K562 (cell line): Measurements from ENCODE around the gene TCEA3. TPM values are rescaled to one million over a fixed set of nuclear protein-coding genes. Genes with fewer than 3 reads are reported as not detected.

Experiments
- CBX2 ChIP-seq: fragments of 200-600 bp; sonication (generic); IDR thresholded peaks from one replicate; pipeline ENCODE4 v1.6.1; 2012; ENCODE audit warnings: mild to moderate bottlenecking, low read length, inconsistent platforms; ENCODE audit not compliant: insufficient read depth, poor library complexity, severe bottlenecking
- CCAR2 ChIP-seq: fragments of 200-400 bp; formaldehyde crosslinking; IDR thresholded peaks from 2 replicates; pipeline ENCODE4 v1.6.1; 2017; ENCODE audit warnings: mild to moderate bottlenecking, low read depth, low read length
- CHD2 ChIP-seq: IDR thresholded peaks from 2 replicates; pipeline ENCODE4 v1.6.1; 2011; ENCODE audit warnings: low read depth, low read length
- ELK1 ChIP-seq: sonication (generic); formaldehyde crosslinking; IDR thresholded peaks from 2 replicates; pipeline ENCODE4 v1.8.1; 2022; ENCODE audit warnings: missing genetic modification reagents
- GABPA ChIP-seq: fragments of 200-800 bp; sonication (Bioruptor generic); conservative IDR thresholded peaks from 2 replicates; pipeline ENCODE4 v1.6.1; 2016; ENCODE audit warnings: low read depth, missing genetic modification characterization, missing compliant biosample characterization
- HDAC1 ChIP-seq, 2 experiments: fragments of 450-650 bp; IDR thresholded peaks; 2 replicates each; pipeline ENCODE4 v1.6.1; 2016 to 2017; ENCODE audit warnings: inconsistent platforms in 1 of 2, mild to moderate bottlenecking in 1 of 2, moderate library complexity in 1 of 2
- HIVEP1 ChIP-seq: fragments of 250-450 bp; sonication (Bioruptor Pico); IDR thresholded peaks from 2 replicates; pipeline ENCODE4 v1.4.0; 2020; ENCODE audit warnings: mild to moderate bottlenecking
- MEF2D ChIP-seq: conservative IDR thresholded peaks from 2 replicates; pipeline ENCODE4 v1.6.1; 2016; ENCODE audit warnings: low read depth, missing genetic modification characterization, missing compliant biosample characterization
- NFRKB ChIP-seq: fragments of 450-650 bp; IDR thresholded peaks from 2 replicates; pipeline ENCODE4 v1.6.1; 2016; ENCODE audit warnings: low read depth
- NR4A1 ChIP-seq, 2 experiments: fragments of 250-450 bp in 1 of 2; fragments of 450-650 bp in 1 of 2; sonication (Bioruptor Pico) in 1 of 2; IDR thresholded peaks; 2 replicates each; pipeline versions ENCODE4 v1.4.0 to v1.6.1; 2016 to 2020; ENCODE audit warnings: mild to moderate bottlenecking in 2 of 2, missing compliant biosample characterization in 1 of 2, missing genetic modification characterization in 1 of 2, moderate library complexity in 1 of 2
- PHF21A ChIP-seq: fragments of 450-650 bp; IDR thresholded peaks from 2 replicates; pipeline ENCODE4 v1.6.1; 2017; ENCODE audit warnings: low read depth, borderline replicate concordance
- PKNOX1 ChIP-seq: fragments of 450-650 bp; IDR thresholded peaks from 2 replicates; pipeline ENCODE4 v1.6.1; 2016
- POLR2AphosphoS2 ChIP-seq: IDR thresholded peaks from 2 replicates; pipeline ENCODE4 v1.6.1; 2012; ENCODE audit warnings: low read length, improper control_type of control experiment
- PPARD ChIP-seq: fragments of 250-450 bp; sonication (Bioruptor Pico); IDR thresholded peaks from 2 replicates; pipeline ENCODE4 v1.8.0; 2022; ENCODE audit warnings: inconsistent platforms, mild to moderate bottlenecking, moderate library complexity
- RBM34 ChIP-seq: fragments of 200-400 bp; formaldehyde crosslinking; IDR thresholded peaks from 2 replicates; pipeline ENCODE4 v1.6.1; 2018; ENCODE audit warnings: low read length, borderline replicate concordance; ENCODE audit not compliant: insufficient read depth
- RUNX1 ChIP-seq: sonication (generic); IDR thresholded peaks from 2 replicates; pipeline ENCODE4 v1.6.1; 2016; ENCODE audit warnings: antibody characterized with exemption, low read depth
- SFPQ ChIP-seq: fragments of 200-400 bp; formaldehyde crosslinking; IDR thresholded peaks from 2 replicates; pipeline ENCODE4 v1.6.1; 2017; ENCODE audit warnings: mild to moderate bottlenecking, low read depth, low read length, moderate library complexity
- SMAD2 ChIP-seq: fragments of 150-350 bp; IDR thresholded peaks from 2 replicates; pipeline ENCODE4 v1.6.1; 2014; ENCODE audit warnings: low read depth, mild to moderate bottlenecking, low read length
- SMARCA5 ChIP-seq: fragments of 450-650 bp; IDR thresholded peaks from 2 replicates; pipeline ENCODE4 v1.6.1; 2016
- SREBF1 ChIP-seq: fragments of 150-350 bp; IDR thresholded peaks from 2 replicates; pipeline ENCODE4 v1.6.1; 2014; ENCODE audit warnings: antibody characterized with exemption, low read depth, low read length, borderline replicate concordance
- TEAD4 ChIP-seq, 2 experiments: sonication (generic) in 1 of 2; formaldehyde crosslinking in 1 of 2; IDR thresholded peaks; 2 replicates each; pipeline versions ENCODE4 v1.6.1 to v1.8.0; 2012 to 2022; ENCODE audit warnings: borderline replicate concordance in 1 of 2, inconsistent platforms in 1 of 2, low read length in 1 of 2, mild to moderate bottlenecking in 1 of 2, missing genetic modification reagents in 1 of 2
- USF2 ChIP-seq: sonication (generic); formaldehyde crosslinking; IDR thresholded peaks from 2 replicates; pipeline ENCODE4 v1.5.0; 2020; ENCODE audit warnings: missing genetic modification reagents
- ZNF444 ChIP-seq: fragments of 250-450 bp; sonication (Bioruptor Pico); IDR thresholded peaks from 2 replicates; pipeline ENCODE4 v1.4.0; 2020; ENCODE audit warnings: mild to moderate bottlenecking, moderate library complexity
- ZNF695 ChIP-seq: fragments of 450-650 bp; formaldehyde crosslinking; IDR thresholded peaks from 2 replicates; pipeline ENCODE4 v1.4.0; 2020; ENCODE audit warnings: mild to moderate bottlenecking, moderate library complexity
- ZNF785 ChIP-seq: fragments of 250-450 bp; sonication (Bioruptor Pico); IDR thresholded peaks from 2 replicates; pipeline ENCODE4 v1.4.0; 2020; ENCODE audit warnings: mild to moderate bottlenecking
- polyA plus RNA-seq, 8 experiments: library from polyadenylated mRNA; depleted of rRNA in 4 of 8; stranded (reverse) in 5 of 8; unstranded in 3 of 8; fragments of >200 nt; fragmentation: Nextera tagmentation in 2 of 8; fragmentation: Illumina TruSeq in 1 of 8; extraction: Ambion mirVana in 2 of 8; extraction: Trizol in 1 of 8; gene quantifications; 2 replicates each; pipeline versions ENCODE4 v1.2.1 to v1.2.3, GENCODE V29; 2011 to 2014; ENCODE audit warnings: inconsistent platforms in 1 of 8, missing spikeins in 1 of 8
- total RNA-seq, 7 experiments: library from RNA; depleted of rRNA in 6 of 7; stranded (reverse); fragments of >200 nt in 6 of 7; fragmentation: Illumina TruSeq in 2 of 7; extraction: Trizol in 2 of 7; gene quantifications; 2 replicates each; pipeline versions ENCODE4 v1.2.1 to v1.2.3, GENCODE V29; 2011 to 2021; ENCODE audit warnings: low replicate concordance in 1 of 7

Gene TCEA3
- total and polyA plus RNA-seq, 9 of the 15 experiments (the other 6 are each of a cell fraction or from before 2014, with no cell fraction given), result 0.03 to 0.55 (median 0.36) TPM

- TF ChIP-seq PKNOX1 (no peak), GABPA (tag) (no peak), PHF21A (no peak), NR4A1 (CRISPR knock-in tag; IDR thresholded peaks at IDR 0.05) (no peak), NR4A1 (tag; IDR thresholded peaks at IDR 0.05) (no peak), SMARCA5 (no peak), MEF2D (tag) (no peak), PPARD (CRISPR knock-in tag) (no peak), CHD2 (no peak), SREBF1 (no peak), TEAD4 (IDR thresholded peaks at IDR 0.05; ENCODE audit: low read length) (peak; percentile 61), TEAD4 (CRISPR knock-in tag; IDR thresholded peaks at IDR 0.05; ENCODE audit: borderline replicate concordance) (no peak), SMAD2 (no peak), ZNF785 (CRISPR knock-in tag) (no peak), RBM34 (no peak), HDAC1 (IDR thresholded peaks at IDR 0.05) (peak in 1 of 2 experiments; percentile 44; a peak in 1 of 4 replicates), POLR2AphosphoS2 (no peak), USF2 (CRISPR knock-in tag) (no peak), RUNX1 (no peak), NFRKB (no peak), HIVEP1 (no peak), ZNF444 (CRISPR knock-in tag) (no peak), SFPQ (no peak), CCAR2 (no peak), ELK1 (CRISPR knock-in tag) (no peak), CBX2 (no peak), ZNF695 (CRISPR knock-in tag) (no peak)
These were observed 82.4 kb downstream of the TCEA3 start (continued) for GRCh38 chr1:23341931-23342692.
